ENCODE measurements around the gene CSNK1G1. TPM values are rescaled to one million over a fixed set of nuclear protein-coding genes. Genes with fewer than 3 reads are reported as not detected.

Gene CSNK1G1
- total and polyA plus RNA-seq, 2 donors: 7.3 to 11.8 TPM

DNA sequence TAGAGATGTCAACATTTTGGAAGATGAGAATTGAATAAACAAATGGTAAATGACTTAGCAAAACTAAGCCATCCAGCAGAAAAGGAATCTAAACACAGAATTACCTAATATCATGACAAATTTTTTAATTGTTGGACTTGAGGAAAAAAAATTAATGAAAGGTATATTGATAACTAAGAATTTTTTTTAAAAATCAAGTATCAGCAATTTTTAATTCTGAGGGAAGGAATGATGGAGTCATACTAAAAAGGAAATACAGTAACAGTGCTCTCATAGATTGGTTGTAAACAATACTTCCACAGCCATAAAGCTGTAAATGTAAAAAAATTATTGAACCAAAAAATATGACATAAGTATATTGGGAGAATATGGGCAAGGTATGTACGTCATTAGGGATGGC, 68.0 kb downstream of the CSNK1G1 start:
- Histone ChIP-seq H3K27me3 (ENCODE audit: control insufficient read depth in 2 of 2, insufficient read depth in 1 of 2, low read length in 1 of 2) (no peaks in the 10 kb centered on the region), H3K36me3 (ENCODE audit: control insufficient read depth in 2 of 2, insufficient read depth in 2 of 2, low read length in 1 of 2) (no peaks in the 10 kb centered on the region), H3K9me3 (ENCODE audit: control insufficient read depth in 2 of 2, insufficient read depth in 1 of 2, low read length in 1 of 2) (no peaks in the 10 kb centered on the region), H3K27ac (ENCODE audit: low read depth in 1 of 2, low read length in 1 of 2) (no peak overlapping the region), H3K4me1 (ENCODE audit: control insufficient read depth in 2 of 2, insufficient read depth in 2 of 2, low read length in 2 of 2) (peaks cover 0 to 2% of the 10 kb centered on the region in 2 donors), H3K4me3 (ENCODE audit: low read length in 2 of 2) (no peak overlapping the region)
- 100% methylated on average over 1 of the region's 1 CpG for WGBS
- no peak for DNase-seq (ENCODE audit: low read depth in 6 of 9, low spot score in 9 of 9)

DNA sequence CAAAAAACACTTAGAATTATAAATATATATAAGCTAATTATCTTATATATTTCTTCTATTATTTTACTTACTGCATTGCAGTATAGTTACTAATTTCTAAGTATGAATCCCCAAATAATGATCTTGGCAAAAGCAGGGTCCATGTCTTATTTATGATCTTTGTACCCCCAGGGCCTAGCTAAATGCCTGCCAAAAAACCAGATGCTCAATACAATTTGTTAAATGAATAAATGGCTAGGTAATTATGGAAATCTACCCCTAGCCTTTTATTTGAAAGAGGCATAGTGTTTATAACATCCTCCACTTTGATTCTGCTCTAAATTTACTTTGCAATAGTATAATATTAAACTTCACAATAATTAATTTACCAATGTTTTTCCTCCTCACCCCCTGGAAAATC, 69.5 kb downstream of the CSNK1G1 start:
- Histone ChIP-seq H3K4me3 (ENCODE audit: low read length in 2 of 2) (no peak overlapping the region), H3K4me1 (ENCODE audit: control insufficient read depth in 2 of 2, insufficient read depth in 2 of 2, low read length in 2 of 2) (peaks cover 0 to 2% of the 10 kb centered on the region in 2 donors), H3K27ac (ENCODE audit: low read depth in 1 of 2, low read length in 1 of 2) (no peak overlapping the region), H3K36me3 (ENCODE audit: control insufficient read depth in 2 of 2, insufficient read depth in 2 of 2, low read length in 1 of 2) (no peaks in the 10 kb centered on the region), H3K27me3 (ENCODE audit: control insufficient read depth in 2 of 2, insufficient read depth in 1 of 2, low read length in 1 of 2) (no peaks in the 10 kb centered on the region), H3K9me3 (ENCODE audit: control insufficient read depth in 2 of 2, insufficient read depth in 1 of 2, low read length in 1 of 2) (no peaks in the 10 kb centered on the region)
- DNase-seq (ENCODE audit: low read depth in 6 of 9, low spot score in 9 of 9): no peak

DNA sequence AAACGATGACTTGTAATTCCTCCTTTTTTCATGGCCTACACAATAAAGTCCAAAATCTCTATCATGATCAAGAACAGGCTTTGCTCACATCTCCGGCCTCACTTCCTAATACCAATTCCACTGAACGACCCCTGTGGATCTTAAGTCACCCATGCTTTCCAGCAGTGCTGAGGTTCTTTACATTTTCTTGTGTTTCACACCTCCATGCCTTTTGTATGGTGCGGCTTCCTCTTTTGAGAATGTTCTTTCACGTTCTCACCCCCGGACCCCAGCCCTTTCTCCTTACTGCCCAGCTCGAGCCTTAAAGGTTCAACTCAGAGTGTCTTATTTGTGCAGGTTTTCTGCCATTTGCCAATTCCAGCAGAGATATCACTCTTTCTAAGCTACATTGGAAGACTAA, 70.1 kb downstream of the CSNK1G1 start:
- Histone ChIP-seq H3K4me1 (ENCODE audit: control insufficient read depth in 2 of 2, insufficient read depth in 2 of 2, low read length in 2 of 2) (peaks cover 0 to 2% of the 10 kb centered on the region in 2 donors), H3K27ac (ENCODE audit: low read depth in 1 of 2, low read length in 1 of 2) (no peak overlapping the region), H3K4me3 (ENCODE audit: low read length in 2 of 2) (no peak overlapping the region), H3K36me3 (ENCODE audit: control insufficient read depth in 2 of 2, insufficient read depth in 2 of 2, low read length in 1 of 2) (no peaks in the 10 kb centered on the region), H3K9me3 (ENCODE audit: control insufficient read depth in 2 of 2, insufficient read depth in 1 of 2, low read length in 1 of 2) (no peaks in the 10 kb centered on the region), H3K27me3 (ENCODE audit: control insufficient read depth in 2 of 2, insufficient read depth in 1 of 2, low read length in 1 of 2) (no peaks in the 10 kb centered on the region)
- no peak for DNase-seq (ENCODE audit: low read depth in 6 of 9, low spot score in 9 of 9)
- WGBS: 95% methylated on average over 7 of the region's 7 CpGs

DNA sequence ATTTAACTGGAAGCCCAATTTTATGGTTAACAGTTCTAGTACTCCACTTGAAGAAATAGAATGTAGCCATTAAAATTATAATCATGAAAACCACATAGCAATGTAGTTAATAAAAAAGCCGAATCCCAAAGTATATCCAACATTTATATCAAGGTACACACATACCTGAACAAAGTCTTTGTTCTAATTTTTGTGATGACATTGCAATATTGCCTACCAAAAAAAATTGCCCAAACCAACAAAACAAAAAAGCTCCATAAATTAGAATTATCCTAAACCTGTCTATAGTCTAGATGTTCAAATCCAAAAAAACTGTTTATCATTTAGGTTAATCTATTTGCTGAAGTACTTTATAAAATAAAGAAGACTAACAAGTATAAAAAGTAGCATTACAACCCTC, 70.8 kb downstream of the CSNK1G1 start:
- 99% methylated on average over 1 of the region's 1 CpG for WGBS
- DNase-seq (ENCODE audit: low read depth in 6 of 9, low spot score in 9 of 9): no peak
- no peak overlapping the region for H3K4me3 ChIP-seq (ENCODE audit: low read length in 2 of 2)
- no peaks in the 10 kb centered on the region for H3K9me3 ChIP-seq (ENCODE audit: control insufficient read depth in 2 of 2, insufficient read depth in 1 of 2, low read length in 1 of 2)
- no peaks in the 10 kb centered on the region for H3K27me3 ChIP-seq (ENCODE audit: control insufficient read depth in 2 of 2, insufficient read depth in 1 of 2, low read length in 1 of 2)
- H3K36me3 ChIP-seq (ENCODE audit: control insufficient read depth in 2 of 2, insufficient read depth in 2 of 2, low read length in 1 of 2): no peaks in the 10 kb centered on the region
- H3K4me1 ChIP-seq (ENCODE audit: control insufficient read depth in 2 of 2, insufficient read depth in 2 of 2, low read length in 2 of 2): peaks cover 0 to 2% of the 10 kb centered on the region in 2 donors
- H3K27ac ChIP-seq (ENCODE audit: low read depth in 1 of 2, low read length in 1 of 2): no peak overlapping the region

DNA sequence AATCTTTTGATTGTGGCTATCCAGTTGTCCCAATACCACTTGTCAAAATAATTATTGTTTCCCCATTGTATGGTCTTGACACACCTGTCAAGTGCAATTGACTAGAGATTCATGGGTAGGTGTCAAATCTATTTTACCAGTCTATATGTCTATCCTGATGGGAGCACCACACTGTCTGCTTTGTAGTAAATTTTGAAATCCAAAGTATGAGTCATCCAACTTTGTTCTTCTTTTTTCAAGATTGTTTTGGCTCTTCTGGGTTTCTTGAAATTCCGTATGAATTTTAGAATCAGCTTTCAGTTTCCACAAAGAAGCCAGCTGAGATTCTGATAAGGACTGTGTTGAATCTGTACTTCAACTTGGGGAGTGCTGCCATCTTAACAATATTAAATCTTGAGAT, 71.9 kb downstream of the CSNK1G1 start:
- DNase-seq (ENCODE audit: low read depth in 6 of 9, low spot score in 9 of 9): no peak
- H3K36me3 ChIP-seq (ENCODE audit: control insufficient read depth in 2 of 2, insufficient read depth in 2 of 2, low read length in 1 of 2): no peaks in the 10 kb centered on the region
- H3K4me3 ChIP-seq (ENCODE audit: low read length in 2 of 2): no peak overlapping the region
- H3K4me1 ChIP-seq (ENCODE audit: control insufficient read depth in 2 of 2, insufficient read depth in 2 of 2, low read length in 2 of 2): peaks cover 0 to 2% of the 10 kb centered on the region in 2 donors
- WGBS: 92% methylated on average over 1 of the region's 1 CpG
- no peaks in the 10 kb centered on the region for H3K9me3 ChIP-seq (ENCODE audit: control insufficient read depth in 2 of 2, insufficient read depth in 1 of 2, low read length in 1 of 2)
- H3K27me3 ChIP-seq (ENCODE audit: control insufficient read depth in 2 of 2, insufficient read depth in 1 of 2, low read length in 1 of 2): no peaks in the 10 kb centered on the region
- no peak overlapping the region for H3K27ac ChIP-seq (ENCODE audit: low read depth in 1 of 2, low read length in 1 of 2)

DNA sequence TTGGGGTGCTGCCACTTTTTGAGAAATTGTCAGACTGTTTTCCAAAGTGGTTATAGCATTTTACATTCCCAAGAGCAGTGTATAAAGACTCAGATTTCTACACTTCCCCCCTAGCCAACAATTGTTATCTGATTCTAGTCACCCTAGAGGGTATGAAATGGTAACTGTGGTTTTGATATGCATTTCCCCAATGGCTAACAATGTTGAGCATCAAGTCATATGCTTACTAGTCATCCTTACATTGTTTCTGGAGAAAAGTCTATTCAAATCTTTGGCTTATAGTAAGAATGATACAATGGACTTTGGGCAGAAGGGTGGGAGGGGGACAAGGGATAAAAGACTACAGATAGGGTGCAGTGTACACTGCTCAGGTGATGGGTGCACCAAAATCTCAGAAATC, 73.3 kb downstream of the CSNK1G1 start:
- H3K4me3 ChIP-seq (ENCODE audit: low read length in 2 of 2): no peak overlapping the region
- no peaks in the 10 kb centered on the region for H3K9me3 ChIP-seq (ENCODE audit: control insufficient read depth in 2 of 2, insufficient read depth in 1 of 2, low read length in 1 of 2)
- H3K4me1 ChIP-seq (ENCODE audit: control insufficient read depth in 2 of 2, insufficient read depth in 2 of 2, low read length in 2 of 2): no peaks in the 10 kb centered on the region
- no peaks in the 10 kb centered on the region for H3K36me3 ChIP-seq (ENCODE audit: control insufficient read depth in 2 of 2, insufficient read depth in 2 of 2, low read length in 1 of 2)
- DNase-seq (ENCODE audit: low read depth in 6 of 9, low spot score in 9 of 9): no peak
- H3K27me3 ChIP-seq (ENCODE audit: control insufficient read depth in 2 of 2, insufficient read depth in 1 of 2, low read length in 1 of 2): no peaks in the 10 kb centered on the region
- no peak overlapping the region for H3K27ac ChIP-seq (ENCODE audit: low read depth in 1 of 2, low read length in 1 of 2)

DNA sequence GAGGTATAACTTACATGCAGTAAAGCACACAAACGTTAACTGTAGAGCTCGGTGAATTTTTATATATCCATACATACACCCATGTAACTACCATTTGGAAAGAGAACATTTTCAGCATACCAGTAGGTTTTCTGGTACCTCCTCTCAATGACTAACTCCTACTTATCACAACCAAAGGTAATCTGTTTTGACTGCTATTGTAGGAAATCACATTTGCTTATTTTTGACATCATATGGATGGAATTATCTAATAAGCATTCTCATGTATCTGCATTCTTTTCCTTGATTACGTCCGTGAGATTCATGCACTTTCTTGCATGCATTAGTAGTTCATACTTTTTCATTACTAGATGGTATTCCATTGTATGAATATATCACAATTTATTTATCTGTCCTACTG, 76.8 kb downstream of the CSNK1G1 start:
- peaks cover 0 to 2% of the 10 kb centered on the region in 2 donors for H3K4me1 ChIP-seq (ENCODE audit: control insufficient read depth in 2 of 2, insufficient read depth in 2 of 2, low read length in 2 of 2)
- WGBS: 98% methylated on average over 4 of the region's 4 CpGs
- H3K9me3 ChIP-seq (ENCODE audit: control insufficient read depth in 2 of 2, insufficient read depth in 1 of 2, low read length in 1 of 2): no peaks in the 10 kb centered on the region
- H3K4me3 ChIP-seq (ENCODE audit: low read length in 2 of 2): no peak overlapping the region
- no peak for DNase-seq (ENCODE audit: low read depth in 6 of 9, low spot score in 9 of 9)
- H3K27ac ChIP-seq (ENCODE audit: low read depth in 1 of 2, low read length in 1 of 2): no peak overlapping the region
- H3K27me3 ChIP-seq (ENCODE audit: control insufficient read depth in 2 of 2, insufficient read depth in 1 of 2, low read length in 1 of 2): no peaks in the 10 kb centered on the region
- H3K36me3 ChIP-seq (ENCODE audit: control insufficient read depth in 2 of 2, insufficient read depth in 2 of 2, low read length in 1 of 2): no peaks in the 10 kb centered on the region

DNA sequence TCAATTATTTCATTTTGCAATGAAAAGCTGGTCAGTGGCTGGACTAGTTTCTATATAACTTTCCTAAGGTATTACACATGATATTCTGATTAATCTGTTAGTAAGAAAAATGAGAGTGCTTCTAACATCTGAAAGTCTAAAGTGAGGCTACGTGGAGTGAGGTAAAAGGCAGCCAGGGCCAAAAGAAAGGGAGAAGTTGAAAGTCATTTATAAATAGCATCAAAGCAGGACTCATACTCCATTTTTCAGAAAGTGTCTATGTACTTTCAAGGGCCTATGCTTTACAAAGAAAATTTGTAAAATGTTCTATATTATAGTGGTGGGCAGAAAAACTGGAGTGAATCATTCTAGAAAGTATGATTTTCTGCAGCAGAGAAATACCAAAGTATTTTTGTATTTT, 80.0 kb downstream of the CSNK1G1 start:
- H3K27ac ChIP-seq (ENCODE audit: low read depth in 1 of 2, low read length in 1 of 2): no peak overlapping the region
- H3K36me3 ChIP-seq (ENCODE audit: control insufficient read depth in 2 of 2, insufficient read depth in 2 of 2, low read length in 1 of 2): no peaks in the 10 kb centered on the region
- H3K9me3 ChIP-seq (ENCODE audit: control insufficient read depth in 2 of 2, insufficient read depth in 1 of 2, low read length in 1 of 2): no peaks in the 10 kb centered on the region
- H3K4me1 ChIP-seq (ENCODE audit: control insufficient read depth in 2 of 2, insufficient read depth in 2 of 2, low read length in 2 of 2): peaks cover 0 to 2% of the 10 kb centered on the region in 2 donors
- WGBS: 31% methylated on average over 1 of the region's 1 CpG
- H3K4me3 ChIP-seq (ENCODE audit: low read length in 2 of 2): no peak overlapping the region
- DNase-seq (ENCODE audit: low read depth in 6 of 9, low spot score in 9 of 9): peak in 1 of 9 donors; percentile 18
- no peaks in the 10 kb centered on the region for H3K27me3 ChIP-seq (ENCODE audit: control insufficient read depth in 2 of 2, insufficient read depth in 1 of 2, low read length in 1 of 2)

DNA sequence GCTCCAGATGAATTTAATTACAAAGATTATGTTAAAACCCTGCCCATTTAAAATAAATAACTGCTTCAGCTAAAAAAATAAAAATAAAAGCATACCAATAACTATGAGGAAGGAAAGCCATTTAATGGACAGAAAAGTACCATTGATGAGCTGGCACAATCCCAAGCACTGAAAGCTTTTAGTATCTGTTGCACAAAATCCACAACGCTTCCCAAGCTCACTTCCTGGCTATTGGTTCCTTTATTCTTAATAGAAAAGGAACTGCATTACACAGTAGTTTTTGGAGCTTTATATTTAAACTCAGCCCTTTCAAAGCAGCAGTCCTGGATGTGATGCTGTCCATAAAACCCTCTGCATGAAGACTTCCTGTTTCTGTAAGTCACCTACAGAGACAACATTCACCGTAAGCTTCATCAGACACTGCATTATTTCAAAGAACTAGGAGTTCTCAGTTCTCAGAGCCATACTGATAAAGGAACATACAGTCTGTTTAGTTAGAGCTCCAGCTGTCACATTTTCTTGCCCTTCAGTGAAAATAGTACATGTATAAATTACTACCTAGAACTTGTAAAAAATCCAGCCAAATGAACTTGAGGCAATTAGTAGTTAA, 81.5 kb downstream of the CSNK1G1 start:
- Histone ChIP-seq H3K9me3 (ENCODE audit: control insufficient read depth in 2 of 2, insufficient read depth in 1 of 2, low read length in 1 of 2) (no peaks in the 10 kb centered on the region), H3K4me3 (ENCODE audit: low read length in 2 of 2) (no peak overlapping the region), H3K4me1 (ENCODE audit: control insufficient read depth in 2 of 2, insufficient read depth in 2 of 2, low read length in 2 of 2) (peaks cover 0 to 2% of the 10 kb centered on the region in 2 donors), H3K27ac (ENCODE audit: low read depth in 1 of 2, low read length in 1 of 2) (peak overlapping the region in 1 of 2 donors; percentile 42), H3K36me3 (ENCODE audit: control insufficient read depth in 2 of 2, insufficient read depth in 2 of 2, low read length in 1 of 2) (no peaks in the 10 kb centered on the region), H3K27me3 (ENCODE audit: control insufficient read depth in 2 of 2, insufficient read depth in 1 of 2, low read length in 1 of 2) (no peaks in the 10 kb centered on the region)
- DNase-seq (ENCODE audit: low read depth in 6 of 9, low spot score in 9 of 9): peak in 5 of 9 donors; percentile 15 to 50 (median 21)
- 21% methylated on average over 2 of the region's 2 CpGs for WGBS
